Measurements from ENCODE around the gene TFE3. TPM values are rescaled to one million over a fixed set of nuclear protein-coding genes. Genes with fewer than 3 reads are reported as not detected.

Gene TFE3
- total RNA-seq, 1 experiment from 2014 or later: 59.8 TPM

DNA sequence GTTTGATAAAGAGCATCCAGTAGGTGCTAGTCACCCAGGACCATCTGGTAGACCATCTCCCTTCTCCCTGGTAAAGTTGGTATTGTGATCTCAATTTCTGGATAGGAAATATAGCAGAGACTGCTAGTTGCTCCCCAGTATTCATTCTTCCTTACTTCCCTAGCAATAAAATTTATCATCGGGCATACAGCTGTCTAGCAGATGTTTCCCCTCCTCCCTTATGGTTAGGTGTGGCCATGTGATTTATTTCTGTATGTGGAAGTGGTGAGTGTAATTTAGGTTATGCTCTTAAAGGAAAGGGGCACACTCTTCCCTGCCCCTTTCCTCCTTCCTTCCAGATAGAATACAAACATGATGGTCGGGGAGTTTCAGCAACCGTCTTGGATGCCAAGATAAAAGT is 59.3 kb downstream of the TFE3 start:
- Histone ChIP-seq H3K9me3 (ENCODE audit: control insufficient read depth, low read depth, low read length) (no peaks in the 10 kb centered on the region), H2BK12ac (ENCODE audit: insufficient read length, low read depth, low read length) (no peak overlapping the region), H3K4ac (ENCODE audit: low read depth, low read length) (no peak overlapping the region), H2BK5ac (ENCODE audit: insufficient read length, low read length) (no peak overlapping the region), H4K5ac (ENCODE audit: insufficient read length, low read depth, low read length) (no peak overlapping the region), H2AFZ (ENCODE audit: low read length) (no peak overlapping the region), H3K4me1 (ENCODE audit: insufficient read depth, low read length) (no peaks in the 10 kb centered on the region), H2BK120ac (ENCODE audit: low read depth, low read length, poor library complexity, severe bottlenecking) (no peak overlapping the region), H3K56ac (ENCODE audit: insufficient read length, low read depth, low read length) (no peak overlapping the region), H4K20me1 (ENCODE audit: control insufficient read depth, insufficient read depth, insufficient read length) (no peaks in the 10 kb centered on the region), H3K23me2 (ENCODE audit: insufficient read length, low read depth, low read length, poor library complexity, severe bottlenecking) (no peaks in the 10 kb centered on the region), H3K79me2 (ENCODE audit: insufficient read depth, low read length) (no peaks in the 10 kb centered on the region), H3K14ac (ENCODE audit: insufficient read depth, low read length) (no peak overlapping the region), H3K27me3 (ENCODE audit: insufficient read depth, low read length) (no peaks in the 10 kb centered on the region), H2BK15ac (ENCODE audit: low read depth, low read length) (no peak overlapping the region), H3K23ac (ENCODE audit: insufficient read length, low read depth, low read length) (no peak overlapping the region), H3K4me2 (ENCODE audit: insufficient read depth, insufficient read length, low read length) (no peak overlapping the region), H4K91ac (ENCODE audit: insufficient read length, low read depth, low read length) (no peak overlapping the region), H3T11ph (ENCODE audit: low read length) (no peak overlapping the region), H3K18ac (ENCODE audit: insufficient read length, low read depth, low read length) (no peak overlapping the region), H3K79me1 (ENCODE audit: insufficient read depth, low read depth, low read length, poor library complexity, severe bottlenecking) (no peaks in the 10 kb centered on the region), H4K8ac (replicated peaks; ENCODE audit: insufficient read length, low read depth, low read length) (no peak overlapping the region), H3K9ac (ENCODE audit: extremely low read depth, insufficient read length, low read length) (no peak overlapping the region), H2BK20ac (ENCODE audit: low read depth, low read length, poor library complexity, severe bottlenecking) (no peak overlapping the region), H3K27ac (ENCODE audit: insufficient read length, low read depth, low read length) (no peak overlapping the region), H2AK5ac (ENCODE audit: insufficient read length, low read length) (no peak overlapping the region)
- peaks cover 59 to 70% of the 10 kb centered on the region in 2 experiments for H3K9me3 Mint-ChIP-seq
- H3K4me3 Mint-ChIP-seq: no peak overlapping the region
- H3K27ac Mint-ChIP-seq: no peak overlapping the region
- H3K27me3 Mint-ChIP-seq (ENCODE audit: low read depth): 0 out of 2 replicates have a peak, but pooled peaks cover 1% of the 10 kb centered on the region
- peaks cover 45 to 73% (median 70%) of the 10 kb centered on the region in 3 experiments for H3K36me3 Mint-ChIP-seq (ENCODE audit: insufficient read depth in 1 of 3, low read depth in 3 of 3)
- no peaks in the 10 kb centered on the region for H3K4me1 Mint-ChIP-seq
- WGBS (ENCODE audit: extremely low coverage, insufficient read length, low lambda C conversion rate): no CpG with 5 or more reads among the region's 3 CpGs
- DNase-seq: no peak
- TF ChIP-seq, protein P1, sequence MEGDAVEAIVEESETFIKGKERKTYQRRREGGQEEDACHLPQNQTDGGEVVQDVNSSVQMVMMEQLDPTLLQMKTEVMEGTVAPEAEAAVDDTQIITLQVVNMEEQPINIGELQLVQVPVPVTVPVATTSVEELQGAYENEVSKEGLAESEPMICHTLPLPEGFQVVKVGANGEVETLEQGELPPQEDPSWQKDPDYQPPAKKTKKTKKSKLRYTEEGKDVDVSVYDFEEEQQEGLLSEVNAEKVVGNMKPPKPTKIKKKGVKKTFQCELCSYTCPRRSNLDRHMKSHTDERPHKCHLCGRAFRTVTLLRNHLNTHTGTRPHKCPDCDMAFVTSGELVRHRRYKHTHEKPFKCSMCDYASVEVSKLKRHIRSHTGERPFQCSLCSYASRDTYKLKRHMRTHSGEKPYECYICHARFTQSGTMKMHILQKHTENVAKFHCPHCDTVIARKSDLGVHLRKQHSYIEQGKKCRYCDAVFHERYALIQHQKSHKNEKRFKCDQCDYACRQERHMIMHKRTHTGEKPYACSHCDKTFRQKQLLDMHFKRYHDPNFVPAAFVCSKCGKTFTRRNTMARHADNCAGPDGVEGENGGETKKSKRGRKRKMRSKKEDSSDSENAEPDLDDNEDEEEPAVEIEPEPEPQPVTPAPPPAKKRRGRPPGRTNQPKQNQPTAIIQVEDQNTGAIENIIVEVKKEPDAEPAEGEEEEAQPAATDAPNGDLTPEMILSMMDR (conservative IDR thresholded peaks at IDR 0.05): no peak

Measured in H9 (cell line).